D341Med (cell line): Measurements from ENCODE around the gene MFSD6.

Source experiments
- DNase-seq: peaks from one replicate; pipeline ENCODE4 v3.0.0; 2012; ENCODE audit warnings: low spot score

Gene MFSD6

DNA sequence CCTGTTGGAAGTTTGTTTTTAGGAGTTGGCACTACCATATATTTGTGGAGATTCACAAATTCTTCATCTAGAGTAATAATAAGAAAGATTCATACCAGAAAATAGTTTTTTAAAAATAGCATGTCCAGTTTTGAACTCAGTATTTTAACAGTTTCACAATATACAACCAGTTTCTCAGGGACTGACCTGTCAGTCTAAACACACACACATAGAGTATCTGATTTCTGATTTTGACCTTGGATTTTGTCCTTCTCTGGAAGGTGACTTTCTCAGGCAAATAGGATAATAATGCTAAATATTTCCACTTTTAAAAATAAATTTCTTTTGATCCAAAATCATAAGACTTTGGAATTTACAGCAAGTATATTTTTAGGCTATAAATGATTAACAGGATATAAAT is 32.0 kb downstream of the MFSD6 start:
- no peak for DNase-seq

DNA sequence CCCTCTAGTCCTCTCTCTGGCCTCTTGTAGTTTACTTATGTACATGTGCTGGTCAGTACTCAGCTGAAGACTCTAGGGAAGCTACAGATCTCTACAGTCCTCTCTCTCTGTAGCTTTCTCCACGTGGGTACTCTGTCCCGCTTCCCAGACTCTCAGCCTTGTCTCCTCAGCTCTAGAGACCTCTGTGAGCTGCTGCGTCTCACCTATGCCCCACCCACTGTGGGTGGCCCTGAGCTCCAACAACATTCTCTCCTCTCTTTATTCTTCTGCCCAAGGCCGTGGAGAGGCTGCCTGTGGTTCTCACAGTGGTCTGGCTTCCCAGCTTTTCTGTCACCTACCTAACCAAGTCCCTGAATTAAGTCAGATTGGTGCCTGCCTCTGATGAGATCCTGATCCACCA is 33.4 kb downstream of the MFSD6 start:
- no peak for DNase-seq

DNA sequence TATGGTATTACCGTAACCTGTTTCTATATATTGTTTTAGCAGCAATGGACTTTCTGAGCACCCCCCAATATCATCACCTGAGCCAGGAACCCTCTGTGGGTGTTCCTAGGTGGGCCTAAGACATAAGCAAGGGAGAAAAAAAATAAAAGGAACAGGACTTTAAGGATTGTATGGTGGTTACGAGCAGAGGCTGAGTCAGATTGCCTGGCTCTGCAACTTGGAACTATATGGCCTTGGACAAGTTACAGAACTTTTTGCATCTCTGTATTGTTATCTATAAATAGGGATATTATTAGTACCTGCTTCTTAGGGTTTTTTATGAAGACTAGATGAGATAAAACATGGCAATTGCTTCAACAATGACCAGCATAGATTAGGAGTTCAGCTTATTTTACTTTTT is 34.9 kb downstream of the MFSD6 start:
- no peak for DNase-seq

DNA sequence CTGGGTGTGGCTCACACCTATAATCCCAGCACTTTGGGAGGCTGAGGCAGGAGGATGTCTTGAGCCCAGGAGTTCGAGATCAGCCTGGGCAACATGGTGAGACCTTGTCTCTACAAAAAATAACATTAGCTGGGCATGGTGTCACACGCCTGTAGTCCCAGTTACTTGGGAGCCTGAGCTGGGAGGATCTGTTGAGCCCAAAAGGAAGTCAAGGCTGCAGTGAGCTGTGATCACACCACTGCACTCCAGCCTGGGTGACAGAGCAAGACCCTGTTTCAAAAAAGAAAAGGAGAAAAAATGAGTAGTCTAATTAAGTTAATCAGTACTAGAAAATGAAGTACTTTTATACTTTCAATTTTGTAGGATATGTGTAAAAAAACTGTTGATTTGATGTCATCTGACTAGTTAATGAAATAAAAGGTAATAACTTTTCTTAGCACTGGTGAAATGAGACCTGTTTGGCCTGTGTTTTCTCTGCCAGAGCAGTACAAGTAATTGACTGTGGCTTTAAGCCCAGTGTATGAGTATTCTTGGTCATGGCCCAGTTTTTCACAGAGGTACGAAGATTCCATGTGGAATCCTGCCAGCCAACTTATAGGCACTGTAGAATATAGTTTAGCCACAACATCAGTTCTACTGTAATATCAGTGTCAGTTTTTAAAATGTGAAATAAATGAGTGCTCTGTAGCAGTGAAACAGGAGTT is 35.8 kb downstream of the MFSD6 start:
- DNase-seq = no peak

DNA sequence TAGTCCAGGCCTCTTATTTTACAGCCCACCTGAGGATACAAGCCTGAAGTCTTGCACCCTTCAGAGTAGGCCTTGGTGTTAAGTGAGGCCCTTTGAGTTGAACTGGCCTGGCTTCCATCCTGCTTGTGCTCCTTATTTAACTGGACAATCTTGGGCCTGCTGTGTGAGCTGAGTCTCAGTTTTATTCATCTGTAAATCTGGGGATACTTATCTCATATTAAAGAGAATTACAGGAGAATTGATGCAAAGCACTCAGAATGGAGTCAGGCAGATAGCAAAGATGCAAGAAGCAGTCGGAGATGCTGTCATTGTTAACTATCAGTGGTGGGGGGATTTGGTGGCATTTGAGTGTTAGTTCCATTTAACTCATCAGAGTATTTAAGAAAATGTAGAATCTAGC is 36.8 kb downstream of the MFSD6 start:
- no peak for DNase-seq

DNA sequence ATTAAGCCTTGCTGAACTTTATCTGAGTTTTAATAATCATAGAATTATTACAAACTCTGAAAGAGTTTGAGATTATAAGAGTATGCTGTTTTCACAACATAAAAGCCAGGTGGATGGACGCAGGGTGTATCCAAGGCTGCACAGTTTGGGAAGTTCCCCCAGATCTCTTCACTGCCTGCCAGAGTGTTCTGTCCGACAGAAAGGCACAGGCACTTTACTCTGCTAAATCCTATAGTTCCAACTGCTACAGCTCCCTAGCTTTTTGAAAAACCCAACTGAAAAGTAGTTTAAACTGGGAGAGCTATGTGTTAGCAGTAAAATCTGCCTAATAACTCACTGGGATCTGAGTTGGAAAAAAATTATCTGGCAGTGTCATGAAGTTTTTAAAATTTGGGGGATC is 38.0 kb downstream of the MFSD6 start:
- DNase-seq = no peak

DNA sequence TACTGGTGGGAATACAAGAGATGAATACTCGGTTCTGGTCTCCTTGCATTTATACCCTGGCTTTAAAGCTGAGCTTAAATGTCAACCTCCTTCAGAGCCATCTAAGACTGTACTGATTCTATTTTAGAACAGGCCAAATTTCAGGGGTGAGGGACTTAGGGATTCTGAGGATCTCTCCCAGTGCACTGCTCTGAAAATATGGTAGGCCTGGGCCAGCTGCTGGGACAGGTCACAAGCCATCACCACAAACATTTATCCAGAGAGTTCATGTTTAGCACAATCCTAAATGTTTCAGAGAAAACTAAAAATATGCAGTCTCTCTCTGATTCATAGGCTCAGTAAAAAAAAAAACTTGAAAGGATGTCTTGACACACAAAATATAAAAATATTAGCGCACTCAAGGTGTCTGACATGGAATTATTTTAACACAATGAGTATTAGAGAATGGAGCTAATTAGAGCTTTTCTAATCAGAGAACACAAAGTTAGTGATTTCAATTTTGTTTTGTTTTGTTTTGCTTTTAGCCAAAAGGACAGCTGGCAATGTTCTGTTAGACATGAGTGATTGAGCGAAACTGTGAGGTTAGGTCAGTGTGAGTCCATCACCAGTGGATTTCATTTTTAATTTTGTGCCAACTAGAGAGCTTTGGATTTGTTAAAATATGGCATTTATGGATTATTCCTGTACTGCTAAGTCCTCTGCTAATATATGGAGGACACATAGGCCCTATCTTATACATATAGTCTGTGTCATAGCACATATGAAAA is 38.8 kb downstream of the MFSD6 start:
- DNase-seq = no peak

DNA sequence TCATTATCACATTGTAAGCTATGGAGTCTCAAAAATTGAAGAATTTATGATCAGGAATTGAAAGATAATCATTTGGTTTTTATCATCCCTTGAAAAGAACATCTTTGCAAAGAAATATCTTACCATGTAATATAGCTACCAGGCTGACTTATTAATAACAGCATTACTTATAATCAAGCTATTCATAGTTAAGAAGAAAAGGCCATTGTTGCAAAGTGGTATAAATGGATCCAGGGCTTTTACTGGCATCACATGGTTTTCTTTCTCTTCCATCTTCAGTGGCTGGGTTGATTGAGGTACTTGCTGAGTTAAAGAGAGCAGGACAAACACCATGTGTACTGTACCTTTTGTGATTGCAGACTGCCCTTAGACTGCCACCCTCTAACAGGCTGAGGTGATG is 39.6 kb downstream of the MFSD6 start:
- DNase-seq = no peak

DNA sequence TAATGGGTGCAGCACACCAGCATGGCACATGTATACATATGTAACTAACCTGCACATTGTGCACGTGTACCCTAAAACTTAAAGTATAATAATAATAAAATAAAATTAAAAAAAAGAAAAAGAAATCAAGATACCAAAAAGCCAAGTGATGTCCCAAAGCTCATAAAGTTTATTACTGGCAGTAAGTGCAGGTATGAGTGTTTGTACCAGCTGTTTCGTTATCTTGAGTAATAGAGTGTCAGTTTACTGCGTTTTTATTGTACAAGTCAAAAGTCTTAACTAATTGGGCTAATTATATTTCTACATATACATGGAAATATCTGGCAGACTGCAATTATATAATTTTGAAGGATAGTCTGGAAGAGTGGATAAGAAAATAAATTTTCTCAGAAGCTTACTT is 41.8 kb downstream of the MFSD6 start:
- no peak for DNase-seq

DNA sequence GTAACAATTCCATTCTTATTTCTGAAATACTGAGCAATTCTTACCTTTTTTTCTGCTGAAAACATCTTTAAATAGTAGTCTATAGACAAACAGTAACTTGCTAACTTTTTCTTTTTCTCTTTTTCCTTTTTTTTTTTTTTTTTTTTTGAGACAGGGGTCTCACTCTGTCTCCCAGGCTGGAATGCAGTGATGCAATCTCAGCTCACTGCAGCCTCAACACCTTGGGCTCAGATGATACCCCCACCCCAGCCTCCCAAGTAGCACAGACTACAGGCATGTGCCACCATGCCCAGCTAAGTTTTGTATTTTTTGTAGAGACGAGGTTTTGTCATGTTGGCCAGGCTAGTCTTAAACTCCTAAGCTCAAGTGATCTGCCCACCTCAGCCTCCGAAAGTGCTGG is 42.2 kb downstream of the MFSD6 start:
- DNase-seq = no peak

DNA sequence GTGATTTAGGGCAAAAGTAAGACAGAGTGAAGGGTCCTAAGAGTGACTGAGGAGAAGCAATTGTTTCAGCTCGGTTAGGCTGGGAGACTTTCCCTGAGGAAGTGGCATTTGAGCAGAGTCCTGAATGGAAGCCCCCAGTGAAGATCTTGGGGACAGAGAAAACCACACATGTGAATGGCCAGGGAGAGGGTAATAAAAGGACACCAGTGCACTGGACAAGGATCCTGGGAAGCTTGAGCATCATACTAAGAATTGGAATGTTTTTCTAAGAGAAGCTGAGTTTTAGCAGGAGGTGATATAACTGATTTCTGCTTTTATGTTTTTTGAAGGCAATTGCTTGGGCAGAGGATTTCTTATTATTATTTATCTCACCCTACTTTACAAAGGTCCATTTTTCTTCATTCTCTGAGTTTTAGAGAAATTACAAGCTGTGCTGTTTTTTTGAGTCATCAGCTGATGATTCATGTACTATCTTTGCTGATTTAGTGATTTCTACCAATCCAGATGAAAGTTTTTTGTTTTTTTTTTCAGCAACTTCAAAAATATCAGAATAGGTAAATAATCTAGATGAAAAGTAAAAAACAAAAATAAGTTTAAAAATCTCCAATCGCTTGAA is 43.5 kb downstream of the MFSD6 start:
- no peak for DNase-seq

DNA sequence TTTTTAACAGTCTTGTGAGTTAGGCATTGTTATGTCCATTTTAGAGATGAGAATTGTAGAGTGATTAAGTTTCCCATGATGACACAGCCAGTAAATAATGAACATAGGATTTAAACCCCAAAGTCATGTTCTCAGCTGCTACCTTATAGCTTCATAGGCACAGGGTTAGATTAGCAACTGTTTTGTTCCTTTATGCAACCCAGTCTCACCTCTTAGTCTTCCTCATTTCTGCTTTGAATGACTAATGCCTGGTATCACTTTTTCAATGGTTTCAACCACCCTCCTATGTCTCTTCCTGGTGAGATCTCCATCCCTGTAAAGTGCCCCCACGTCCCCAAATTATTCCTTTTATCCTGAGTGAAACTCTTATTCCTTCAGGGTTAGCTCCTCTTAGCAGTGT is 44.3 kb downstream of the MFSD6 start:
- DNase-seq = no peak

DNA sequence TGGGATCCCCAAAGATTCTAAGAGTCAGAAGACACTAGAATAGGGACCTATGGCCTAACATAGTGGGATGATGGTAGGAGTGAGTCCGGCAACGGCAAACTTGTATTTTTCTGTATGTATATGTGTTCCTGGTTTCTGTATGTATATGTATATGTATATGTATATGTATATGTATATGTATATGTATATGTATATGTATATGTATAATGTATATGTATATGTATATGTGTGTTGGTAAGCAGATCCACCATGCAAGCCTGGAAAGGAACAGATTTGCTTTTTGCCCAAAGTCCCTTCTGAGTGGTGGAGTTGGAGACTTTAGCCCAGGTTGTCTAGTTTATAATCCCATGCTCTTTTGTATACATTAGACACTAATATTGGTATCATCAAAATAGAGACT is 46.6 kb downstream of the MFSD6 start:
- no peak for DNase-seq

DNA sequence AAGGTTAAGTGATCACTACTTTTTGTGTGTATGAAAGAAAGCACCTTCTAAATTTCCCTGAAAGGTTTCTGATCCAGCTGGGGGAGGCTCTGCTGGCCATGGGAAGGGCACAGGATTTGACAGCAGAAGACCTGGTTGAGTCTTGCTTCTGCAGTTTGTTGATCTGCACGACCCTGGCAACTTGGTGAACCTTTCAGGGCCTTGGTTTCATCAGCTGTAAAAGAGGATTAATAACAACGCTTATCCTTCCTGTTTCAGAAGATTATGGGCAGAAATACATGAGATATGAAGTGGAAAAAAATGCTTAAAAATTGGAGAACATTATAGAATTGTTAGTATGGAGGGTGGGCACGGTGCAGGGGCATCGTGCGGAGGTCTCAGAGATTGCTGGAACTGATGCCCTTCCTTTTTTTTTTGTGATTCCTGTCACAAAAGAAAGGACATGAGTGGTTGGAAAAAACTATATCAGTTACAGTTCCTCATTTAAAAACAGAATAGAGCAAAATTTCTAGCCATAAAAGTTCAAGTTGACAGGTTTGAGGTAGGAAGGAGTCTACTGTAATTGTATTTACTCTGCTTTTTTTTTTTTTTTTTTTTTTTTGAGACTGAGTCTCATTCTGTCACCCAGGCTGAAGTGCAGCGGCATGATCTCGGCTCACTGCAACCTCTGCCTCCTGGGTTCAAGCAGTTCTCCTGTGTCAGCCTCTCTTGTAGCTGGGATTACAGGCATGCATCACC is 47.4 kb downstream of the MFSD6 start:
- no peak for DNase-seq

DNA sequence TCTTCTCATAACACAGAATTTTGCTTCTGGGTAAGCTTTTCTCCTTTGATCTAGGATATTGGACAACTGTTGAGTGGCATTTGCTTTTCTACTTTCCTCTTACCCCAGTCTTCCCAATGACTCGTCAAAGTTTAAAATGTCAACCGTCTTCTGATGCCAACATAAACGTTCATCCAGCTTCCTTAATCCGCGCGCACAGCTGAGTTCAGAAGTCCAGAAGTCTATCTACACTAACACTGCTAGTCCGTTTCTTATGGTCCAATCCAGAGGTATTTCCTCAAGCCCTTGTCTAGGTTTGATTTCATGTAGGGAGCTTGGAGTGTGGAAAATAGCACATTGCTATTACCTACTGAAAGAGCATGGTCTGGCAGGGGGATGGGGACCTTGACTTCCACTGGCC is 48.7 kb downstream of the MFSD6 start:
- DNase-seq = no peak

DNA sequence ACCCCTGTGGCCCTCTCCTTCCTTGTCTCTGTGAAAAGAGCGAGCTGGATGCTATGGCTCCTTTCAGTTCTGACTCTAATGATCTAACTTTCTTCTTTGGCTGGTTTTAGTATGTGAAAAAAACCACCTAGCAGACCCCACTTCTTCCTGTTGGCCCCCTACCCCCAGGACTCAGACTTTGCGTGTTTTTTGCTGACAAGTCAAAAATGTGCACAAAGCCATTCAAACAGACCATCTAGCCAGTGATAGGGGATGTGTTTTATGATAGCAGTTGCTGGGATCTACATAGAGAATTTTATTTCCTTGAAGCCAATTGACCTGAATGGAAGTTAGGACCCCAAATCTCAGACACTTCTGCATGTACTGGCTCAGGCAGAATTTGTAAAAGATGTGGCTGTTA is 49.1 kb downstream of the MFSD6 start:
- DNase-seq = no peak

DNA sequence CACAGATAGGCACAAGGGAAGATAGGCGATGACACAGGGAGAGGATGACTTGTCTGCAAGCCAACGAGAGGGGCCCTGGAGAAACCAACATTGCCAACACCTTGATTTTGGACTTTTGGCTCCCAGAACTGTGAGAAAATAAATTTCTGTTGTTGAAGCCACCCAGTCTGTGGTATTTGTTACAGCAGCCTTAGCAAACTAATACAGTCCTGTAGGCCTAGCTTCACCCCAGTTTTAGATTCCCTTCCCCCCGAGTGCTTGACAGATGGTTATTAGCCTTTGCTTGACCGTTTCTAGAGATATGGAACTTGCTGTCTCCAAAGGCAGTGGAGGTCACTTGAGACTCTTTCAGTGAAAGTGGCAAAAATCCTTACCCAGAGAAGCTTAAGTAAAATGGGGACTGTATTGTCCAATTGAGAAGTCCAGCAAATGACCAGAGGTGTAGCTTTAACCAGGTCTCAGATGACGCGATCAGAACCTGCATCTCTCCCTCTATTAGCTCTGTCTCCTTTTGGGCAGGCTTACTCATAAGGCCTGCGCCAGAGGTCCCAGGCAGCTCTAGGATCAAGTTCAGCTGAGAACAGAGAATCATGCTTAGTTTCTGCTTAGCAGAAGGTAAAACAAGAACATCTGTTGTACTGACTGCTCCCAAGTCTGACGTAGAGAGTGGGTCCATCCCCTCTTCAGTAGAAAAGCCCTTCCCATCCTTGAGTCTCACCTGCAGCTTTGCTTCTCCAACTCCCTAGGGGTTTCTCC is 50.4 kb downstream of the MFSD6 start:
- DNase-seq = no peak

DNA sequence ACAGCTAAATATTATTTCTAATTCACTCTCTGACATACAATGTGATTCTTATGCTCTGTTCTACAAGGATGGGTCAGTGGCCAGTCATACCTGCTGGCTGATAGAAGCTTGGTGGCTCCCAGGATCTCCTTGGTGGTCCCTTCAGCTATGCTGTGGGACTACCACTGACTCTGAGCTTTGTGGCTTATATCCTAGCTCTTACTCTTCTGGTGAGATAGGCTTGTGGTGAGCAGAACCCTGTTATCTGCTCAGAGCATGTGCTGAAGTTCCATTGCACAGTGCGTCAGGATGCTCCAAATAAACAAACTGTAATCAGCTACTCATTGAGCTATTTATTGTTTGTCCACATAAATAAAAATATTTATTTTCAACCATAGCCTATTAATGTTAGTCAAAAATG is 51.7 kb downstream of the MFSD6 start:
- DNase-seq = no peak

DNA sequence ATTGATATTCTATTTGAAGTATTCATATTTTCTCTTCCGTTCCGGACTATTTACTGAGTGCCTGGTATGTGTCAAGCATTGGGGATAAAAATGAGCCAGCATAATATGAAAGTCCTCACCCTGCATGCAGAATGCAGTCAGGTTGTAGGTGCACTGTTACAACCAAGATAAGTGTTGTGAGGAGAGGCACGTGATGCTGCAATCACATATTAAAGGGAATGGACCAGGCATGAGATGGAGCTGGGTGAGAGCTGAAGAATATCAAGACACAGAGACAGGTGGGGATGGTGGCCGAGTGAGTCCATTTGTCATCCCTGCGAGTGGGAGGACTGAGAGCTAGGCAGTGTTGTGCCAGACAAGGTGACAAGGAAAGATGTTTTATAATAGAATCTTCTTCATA is 52.3 kb downstream of the MFSD6 start:
- no peak for DNase-seq

DNA sequence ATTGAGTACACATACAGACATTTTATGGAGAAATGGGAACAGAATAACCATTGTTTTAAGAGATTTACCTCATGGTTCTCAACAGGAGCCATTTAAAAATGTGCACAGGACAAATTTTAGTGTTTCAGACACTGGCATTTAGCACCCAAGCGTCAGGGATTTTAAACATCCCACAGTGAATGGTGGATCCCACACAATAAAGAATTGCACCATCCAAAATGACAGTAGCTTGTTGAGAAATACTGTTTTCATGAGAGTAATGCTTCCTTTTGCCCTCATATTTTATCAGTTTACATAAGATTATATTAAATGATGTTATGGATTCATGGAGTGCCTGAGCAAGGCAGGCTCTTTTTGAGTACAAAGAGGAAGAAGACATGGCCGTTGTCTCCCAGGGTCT is 54.0 kb downstream of the MFSD6 start:
- DNase-seq = no peak

DNA sequence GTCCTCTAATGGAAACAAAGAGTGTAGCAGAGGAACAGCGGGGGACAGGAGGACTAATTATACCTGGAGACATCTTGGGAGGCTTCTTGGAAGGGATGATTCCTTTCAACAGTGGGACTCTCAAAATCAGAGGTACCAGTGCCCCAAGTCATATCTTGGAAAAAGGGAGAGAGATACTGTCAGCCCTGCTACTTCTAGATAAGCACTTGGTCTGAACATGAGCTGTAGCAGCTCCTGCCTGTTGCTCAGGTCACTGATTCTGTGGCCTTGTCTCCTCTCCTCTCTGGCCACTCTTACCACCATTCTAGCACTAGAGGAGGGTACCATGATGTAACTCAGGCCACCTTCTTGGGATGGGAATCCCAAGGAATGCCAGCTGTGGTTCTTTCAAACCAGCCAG is 54.5 kb downstream of the MFSD6 start:
- DNase-seq = no peak

DNA sequence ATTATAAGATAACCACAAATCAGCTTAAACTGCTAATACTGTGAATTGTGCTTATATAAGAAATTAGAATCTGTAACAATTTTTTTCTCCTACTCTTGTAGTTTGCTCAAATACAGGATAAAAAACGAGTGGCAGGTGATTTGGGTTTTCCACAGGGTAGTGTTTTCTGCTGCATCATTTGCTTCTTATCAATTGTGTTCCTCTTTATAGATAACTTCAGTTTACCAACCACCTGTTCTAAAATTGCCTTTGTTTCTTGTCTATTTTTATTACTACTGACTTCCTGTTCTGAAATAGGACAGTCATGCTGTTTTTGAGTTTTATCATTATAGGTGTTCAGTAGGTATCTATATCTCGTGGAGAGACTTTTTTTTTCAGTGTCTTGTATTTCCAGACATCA is 56.9 kb downstream of the MFSD6 start:
- DNase-seq = no peak
